HG03558 (cell line): ENCODE data around the gene DTNBP1.

ENCODE experiments used
- ATAC-seq: cut with Tn5 transposase; IDR thresholded peaks from one replicate; pipeline ENCODE4 v1.9.1; 2021; ENCODE audit warnings: moderate number of reproducible peaks; ENCODE audit not compliant: unreplicated experiment; ENCODE audit errors: extremely low read depth

DTNBP1 gene

GRCh38 chr6:15491986-15492269, 170.9 kb downstream of the DTNBP1 start:
- ATAC-seq = no peak

GRCh38 chr6:15491255-15491985, 171.4 kb downstream of the DTNBP1 start:
- no peak for ATAC-seq

- ATAC-seq = no peak
Measured at GRCh38 chr6:15490242-15491100, 172.4 kb downstream of the DTNBP1 start.

GRCh38 chr6:15489261-15489962, 173.4 kb downstream of the DTNBP1 start:
- ATAC-seq = no peak

- no peak for ATAC-seq
Measured at GRCh38 chr6:15487262-15487661, 175.6 kb downstream of the DTNBP1 start.

GRCh38 chr6:15485936-15486335, 176.9 kb downstream of the DTNBP1 start:
- ATAC-seq = no peak

GRCh38 chr6:15484821-15485220, 178.0 kb downstream of the DTNBP1 start:
- no peak for ATAC-seq

- ATAC-seq = no peak
Measured at GRCh38 chr6:15484140-15484539, 178.7 kb downstream of the DTNBP1 start.

- no peak for ATAC-seq
Measured at GRCh38 chr6:15483060-15483459, 179.8 kb downstream of the DTNBP1 start.

- ATAC-seq = no peak
Measured at GRCh38 chr6:15481390-15482291, 181.2 kb downstream of the DTNBP1 start.

- no peak for ATAC-seq
Measured at GRCh38 chr6:15480525-15480924, 182.3 kb downstream of the DTNBP1 start.

GRCh38 chr6:15479761-15480160, 183.1 kb downstream of the DTNBP1 start:
- no peak for ATAC-seq

- ATAC-seq = no peak
Measured at GRCh38 chr6:15477746-15478145, 185.1 kb downstream of the DTNBP1 start.

GRCh38 chr6:15476631-15477380, 186.0 kb downstream of the DTNBP1 start:
- no peak for ATAC-seq

- no peak for ATAC-seq
Measured at GRCh38 chr6:15475872-15476271, 187.0 kb downstream of the DTNBP1 start.

- no peak for ATAC-seq
Measured at GRCh38 chr6:15475261-15475660, 187.6 kb downstream of the DTNBP1 start.

- ATAC-seq = no peak
Measured at GRCh38 chr6:15474196-15474595, 188.6 kb downstream of the DTNBP1 start.

- no peak for ATAC-seq
Measured at GRCh38 chr6:15473741-15474161, 189.1 kb downstream of the DTNBP1 start.

- no peak for ATAC-seq
Measured at GRCh38 chr6:15473174-15473573, 189.7 kb downstream of the DTNBP1 start.
